HG03135 (cell line): ENCODE measurements around the gene CHCHD6.

ENCODE experiments used
- ATAC-seq: cut with Tn5 transposase; IDR thresholded peaks from one replicate; pipeline ENCODE4 v1.9.1; 2021; ENCODE audit warnings: mild to moderate bottlenecking, moderate library complexity; ENCODE audit not compliant: unreplicated experiment

The CHCHD6 gene

GRCh38 chr3:126742057-126742456 lies 38.0 kb downstream of the CHCHD6 start:
- ATAC-seq: no peak

GRCh38 chr3:126743350-126743749 lies 39.3 kb downstream of the CHCHD6 start:
- ATAC-seq: no peak

- no peak for ATAC-seq
Measured at GRCh38 chr3:126743781-126744180, 39.7 kb downstream of the CHCHD6 start.

GRCh38 chr3:126745760-126746394 lies 41.8 kb downstream of the CHCHD6 start:
- no peak for ATAC-seq

- ATAC-seq: no peak
Measured at GRCh38 chr3:126746395-126747177, 42.5 kb downstream of the CHCHD6 start.

GRCh38 chr3:126747768-126748167 lies 43.7 kb downstream of the CHCHD6 start:
- ATAC-seq: no peak

GRCh38 chr3:126748701-126749546 lies 44.9 kb downstream of the CHCHD6 start:
- ATAC-seq: no peak

GRCh38 chr3:126749547-126749875 lies 45.5 kb downstream of the CHCHD6 start:
- no peak for ATAC-seq

GRCh38 chr3:126749931-126750755 lies 46.1 kb downstream of the CHCHD6 start:
- no peak for ATAC-seq

- no peak for ATAC-seq
Measured at GRCh38 chr3:126750756-126751121, 46.7 kb downstream of the CHCHD6 start.

GRCh38 chr3:126751611-126752302 lies 47.7 kb downstream of the CHCHD6 start:
- no peak for ATAC-seq

GRCh38 chr3:126752303-126753190 lies 48.5 kb downstream of the CHCHD6 start:
- no peak for ATAC-seq

GRCh38 chr3:126753191-126754160 lies 49.4 kb downstream of the CHCHD6 start:
- ATAC-seq: no peak

GRCh38 chr3:126755866-126756265 lies 51.8 kb downstream of the CHCHD6 start:
- ATAC-seq: no peak

- ATAC-seq: no peak
Measured at GRCh38 chr3:126758026-126758425, 54.0 kb downstream of the CHCHD6 start.

- ATAC-seq: no peak
Measured at GRCh38 chr3:126758882-126759281, 54.8 kb downstream of the CHCHD6 start.

GRCh38 chr3:126760541-126760940 lies 56.5 kb downstream of the CHCHD6 start:
- no peak for ATAC-seq

GRCh38 chr3:126763035-126763434 lies 59.0 kb downstream of the CHCHD6 start:
- no peak for ATAC-seq
